HEK293 (cell line): Measurements from ENCODE around the gene KDM4B.

Source experiments
- CTCF ChIP-seq: fragments of 450-650 bp; formaldehyde crosslinking; IDR thresholded peaks from 2 replicates; pipeline ENCODE4 v1.5.1; 2016; ENCODE audit warnings: missing biosample characterization, missing genetic modification characterization
- GLI2 ChIP-seq: fragments of 450-650 bp; formaldehyde crosslinking; IDR thresholded peaks from 2 replicates; pipeline ENCODE4; 2017; ENCODE audit warnings: missing biosample characterization, missing genetic modification characterization, low read depth, borderline replicate concordance
- ZNF266 ChIP-seq: fragments of 450-650 bp; formaldehyde crosslinking; IDR thresholded peaks from 2 replicates; pipeline ENCODE4 v1.5.1; 2016; ENCODE audit warnings: missing biosample characterization, missing genetic modification characterization, low read depth
- ZNF311 ChIP-seq: fragments of 450-650 bp; formaldehyde crosslinking; IDR thresholded peaks from 2 replicates; pipeline ENCODE4 v1.5.1; 2017; ENCODE audit warnings: missing biosample characterization, missing genetic modification characterization, borderline replicate concordance
- ZNF48 ChIP-seq: fragments of 450-650 bp; formaldehyde crosslinking; IDR thresholded peaks from 2 replicates; pipeline ENCODE4 v1.5.1; 2016; ENCODE audit warnings: missing biosample characterization, missing genetic modification characterization

GRCh38 chr19:5178841-5179240 lies 209.9 kb downstream of the KDM4B start:
- TF ChIP-seq GLI2 (tag by site-specific recombination) = no peak
- TF ChIP-seq ZNF311 (tag by site-specific recombination) = no peak
- no peak for TF ChIP-seq CTCF (tag by site-specific recombination)
- no peak for TF ChIP-seq ZNF266 (tag by site-specific recombination)
- no peak for TF ChIP-seq ZNF48 (tag by site-specific recombination)
